Measurements from ENCODE around the gene SLC39A11. TPM values are rescaled to one million over a fixed set of nuclear protein-coding genes. Genes with fewer than 3 reads are reported as not detected.

SLC39A11 gene
- total and polyA plus RNA-seq, 4 donors = 18.9 to 44.9 (median 28.2) TPM

GRCh38 chr17:72804949-72805707, 287.4 kb downstream of the SLC39A11 start (continued):
- TF ChIP-seq, protein P1, sequence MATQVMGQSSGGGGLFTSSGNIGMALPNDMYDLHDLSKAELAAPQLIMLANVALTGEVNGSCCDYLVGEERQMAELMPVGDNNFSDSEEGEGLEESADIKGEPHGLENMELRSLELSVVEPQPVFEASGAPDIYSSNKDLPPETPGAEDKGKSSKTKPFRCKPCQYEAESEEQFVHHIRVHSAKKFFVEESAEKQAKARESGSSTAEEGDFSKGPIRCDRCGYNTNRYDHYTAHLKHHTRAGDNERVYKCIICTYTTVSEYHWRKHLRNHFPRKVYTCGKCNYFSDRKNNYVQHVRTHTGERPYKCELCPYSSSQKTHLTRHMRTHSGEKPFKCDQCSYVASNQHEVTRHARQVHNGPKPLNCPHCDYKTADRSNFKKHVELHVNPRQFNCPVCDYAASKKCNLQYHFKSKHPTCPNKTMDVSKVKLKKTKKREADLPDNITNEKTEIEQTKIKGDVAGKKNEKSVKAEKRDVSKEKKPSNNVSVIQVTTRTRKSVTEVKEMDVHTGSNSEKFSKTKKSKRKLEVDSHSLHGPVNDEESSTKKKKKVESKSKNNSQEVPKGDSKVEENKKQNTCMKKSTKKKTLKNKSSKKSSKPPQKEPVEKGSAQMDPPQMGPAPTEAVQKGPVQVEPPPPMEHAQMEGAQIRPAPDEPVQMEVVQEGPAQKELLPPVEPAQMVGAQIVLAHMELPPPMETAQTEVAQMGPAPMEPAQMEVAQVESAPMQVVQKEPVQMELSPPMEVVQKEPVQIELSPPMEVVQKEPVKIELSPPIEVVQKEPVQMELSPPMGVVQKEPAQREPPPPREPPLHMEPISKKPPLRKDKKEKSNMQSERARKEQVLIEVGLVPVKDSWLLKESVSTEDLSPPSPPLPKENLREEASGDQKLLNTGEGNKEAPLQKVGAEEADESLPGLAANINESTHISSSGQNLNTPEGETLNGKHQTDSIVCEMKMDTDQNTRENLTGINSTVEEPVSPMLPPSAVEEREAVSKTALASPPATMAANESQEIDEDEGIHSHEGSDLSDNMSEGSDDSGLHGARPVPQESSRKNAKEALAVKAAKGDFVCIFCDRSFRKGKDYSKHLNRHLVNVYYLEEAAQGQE (IDR thresholded peaks at IDR 0.05) = no peak
- TF ChIP-seq HNF4A (conservative IDR thresholded peaks at IDR 0.05) (no peak), SP1 (IDR thresholded peaks at IDR 0.05) (no peak), HNF4G (IDR thresholded peaks at IDR 0.05) (no peak), RXRA (IDR thresholded peaks at IDR 0.05) (no peak), EGR1 (IDR thresholded peaks at IDR 0.05; ENCODE audit: low read depth in 2 of 2) (no peak)
- TF ChIP-seq, protein P2, sequence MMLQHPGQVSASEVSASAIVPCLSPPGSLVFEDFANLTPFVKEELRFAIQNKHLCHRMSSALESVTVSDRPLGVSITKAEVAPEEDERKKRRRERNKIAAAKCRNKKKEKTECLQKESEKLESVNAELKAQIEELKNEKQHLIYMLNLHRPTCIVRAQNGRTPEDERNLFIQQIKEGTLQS (IDR thresholded peaks at IDR 0.05) = no peak

DNA sequence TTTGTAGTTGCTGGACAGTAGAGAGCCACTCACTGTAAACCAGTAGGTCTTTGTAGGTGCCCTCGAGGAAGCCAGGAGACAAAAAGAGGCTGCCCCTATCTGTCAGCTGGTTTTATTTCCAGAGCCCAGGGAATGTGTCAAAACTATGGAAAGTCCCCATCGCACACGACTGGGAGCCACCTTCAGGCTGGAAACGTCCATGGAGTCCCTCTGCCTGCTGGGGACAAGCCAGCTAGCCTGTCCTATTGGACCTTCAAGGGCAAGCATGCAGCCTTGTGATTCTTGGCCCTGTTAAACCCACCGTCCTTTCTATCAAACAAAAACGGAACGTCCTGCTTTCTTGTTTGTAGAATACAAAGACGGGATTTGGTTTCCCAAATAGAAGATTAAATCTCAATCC, 289.8 kb downstream of the SLC39A11 start:
- no peak for DNase-seq (ENCODE audit: low spot score)
- no peak overlapping the region for H3K27ac ChIP-seq (ENCODE audit: low read depth in 1 of 2, low read length in 2 of 2)
- H3K9me3 ChIP-seq (ENCODE audit: control insufficient read depth in 4 of 4, low read length in 3 of 4) = peaks cover 0 to 7% (median 0%) of the 10 kb centered on the region in 4 donors
- TF ChIP-seq GABPA (IDR thresholded peaks at IDR 0.05 in 1 of 2, conservative IDR thresholded peaks at IDR 0.05 in 1 of 2) = no peak
- no peak for TF ChIP-seq RAD21 (IDR thresholded peaks at IDR 0.05)
- no peak for TF ChIP-seq EGR1 (IDR thresholded peaks at IDR 0.05; ENCODE audit: low read depth in 2 of 2)
- TF ChIP-seq SP1 (IDR thresholded peaks at IDR 0.05) = no peak
- no peak for TF ChIP-seq HNF4G (IDR thresholded peaks at IDR 0.05)
- no peaks in the 10 kb centered on the region for H3K4me1 ChIP-seq (ENCODE audit: control insufficient read depth in 4 of 4, insufficient read depth in 4 of 4, low read length in 3 of 4)
- H3K27me3 ChIP-seq (ENCODE audit: control insufficient read depth in 4 of 4, insufficient read depth in 4 of 4, low read length in 3 of 4) = no peaks in the 10 kb centered on the region
- no peak overlapping the region for H3K4me3 ChIP-seq (ENCODE audit: low read depth in 1 of 3, low read length in 3 of 3)
- H3K9ac ChIP-seq (ENCODE audit: low read depth in 1 of 2, low read length in 2 of 2) = no peak overlapping the region
- peaks cover 0 to 3% (median 0%) of the 10 kb centered on the region in 4 donors for H3K36me3 ChIP-seq (ENCODE audit: control insufficient read depth in 4 of 4, insufficient read depth in 3 of 4, low read depth in 1 of 4, low read length in 3 of 4)
- 80% methylated on average over 8 of the region's 8 CpGs for WGBS

DNA sequence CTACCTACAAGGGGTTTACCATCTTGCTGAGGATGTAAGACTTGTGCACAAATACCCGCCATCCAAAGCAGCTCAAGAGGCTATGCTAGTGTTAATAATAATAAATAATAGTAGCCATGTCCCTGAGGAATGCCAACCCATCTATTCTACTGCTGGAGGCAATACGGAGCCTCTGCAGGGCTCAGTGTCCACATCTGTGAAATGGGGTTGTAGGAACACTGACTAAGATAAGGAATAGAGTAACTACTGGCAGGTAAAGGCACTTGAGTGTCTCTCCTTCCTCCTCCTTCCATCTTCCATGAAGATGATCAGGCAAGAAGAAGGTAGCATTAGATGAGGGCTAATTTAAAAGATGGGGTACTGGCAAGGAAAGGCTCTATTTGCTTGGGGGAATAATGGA, 295.3 kb downstream of the SLC39A11 start:
- Histone ChIP-seq H3K36me3 (ENCODE audit: control insufficient read depth in 4 of 4, insufficient read depth in 3 of 4, low read depth in 1 of 4, low read length in 3 of 4) (peaks cover 0 to 6% (median 4%) of the 10 kb centered on the region in 4 donors), H3K4me1 (ENCODE audit: control insufficient read depth in 4 of 4, insufficient read depth in 4 of 4, low read length in 3 of 4) (no peaks in the 10 kb centered on the region), H3K27ac (ENCODE audit: low read depth in 1 of 2, low read length in 2 of 2) (no peak overlapping the region), H3K4me3 (ENCODE audit: low read depth in 1 of 3, low read length in 3 of 3) (no peak overlapping the region), H3K9ac (ENCODE audit: low read depth in 1 of 2, low read length in 2 of 2) (no peak overlapping the region), H3K27me3 (ENCODE audit: control insufficient read depth in 4 of 4, insufficient read depth in 4 of 4, low read length in 3 of 4) (no peaks in the 10 kb centered on the region), H3K9me3 (ENCODE audit: control insufficient read depth in 4 of 4, low read length in 3 of 4) (peaks cover 12 to 31% (median 13%) of the 10 kb centered on the region in 4 donors)
- DNase-seq (ENCODE audit: low spot score) = no peak
- 95% methylated on average over 2 of the region's 2 CpGs for WGBS
- TF ChIP-seq, protein P3, sequence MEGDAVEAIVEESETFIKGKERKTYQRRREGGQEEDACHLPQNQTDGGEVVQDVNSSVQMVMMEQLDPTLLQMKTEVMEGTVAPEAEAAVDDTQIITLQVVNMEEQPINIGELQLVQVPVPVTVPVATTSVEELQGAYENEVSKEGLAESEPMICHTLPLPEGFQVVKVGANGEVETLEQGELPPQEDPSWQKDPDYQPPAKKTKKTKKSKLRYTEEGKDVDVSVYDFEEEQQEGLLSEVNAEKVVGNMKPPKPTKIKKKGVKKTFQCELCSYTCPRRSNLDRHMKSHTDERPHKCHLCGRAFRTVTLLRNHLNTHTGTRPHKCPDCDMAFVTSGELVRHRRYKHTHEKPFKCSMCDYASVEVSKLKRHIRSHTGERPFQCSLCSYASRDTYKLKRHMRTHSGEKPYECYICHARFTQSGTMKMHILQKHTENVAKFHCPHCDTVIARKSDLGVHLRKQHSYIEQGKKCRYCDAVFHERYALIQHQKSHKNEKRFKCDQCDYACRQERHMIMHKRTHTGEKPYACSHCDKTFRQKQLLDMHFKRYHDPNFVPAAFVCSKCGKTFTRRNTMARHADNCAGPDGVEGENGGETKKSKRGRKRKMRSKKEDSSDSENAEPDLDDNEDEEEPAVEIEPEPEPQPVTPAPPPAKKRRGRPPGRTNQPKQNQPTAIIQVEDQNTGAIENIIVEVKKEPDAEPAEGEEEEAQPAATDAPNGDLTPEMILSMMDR (IDR thresholded peaks at IDR 0.05; ENCODE audit: low read depth, low read length, missing input control) = no peak
- no peak for TF ChIP-seq HNF4G (IDR thresholded peaks at IDR 0.05)
- no peak for TF ChIP-seq ZBTB33 (IDR thresholded peaks at IDR 0.05)
- no peak for TF ChIP-seq EGR1 (IDR thresholded peaks at IDR 0.05; ENCODE audit: low read depth in 2 of 2)
- TF ChIP-seq YY1 (IDR thresholded peaks at IDR 0.05) = no peak
- TF ChIP-seq, protein P2 (IDR thresholded peaks at IDR 0.05) = no peak
- no peak for TF ChIP-seq GABPA (IDR thresholded peaks at IDR 0.05 in 1 of 2, conservative IDR thresholded peaks at IDR 0.05 in 1 of 2)
- TF ChIP-seq RXRA (IDR thresholded peaks at IDR 0.05) = no peak
- TF ChIP-seq, protein P1 (IDR thresholded peaks at IDR 0.05) = no peak
- no peak for TF ChIP-seq FOXA1 (IDR thresholded peaks at IDR 0.05)
- TF ChIP-seq FOXA2 (IDR thresholded peaks at IDR 0.05) = no peak
- no peak for TF ChIP-seq HNF4A (conservative IDR thresholded peaks at IDR 0.05)
- TF ChIP-seq, protein P4, sequence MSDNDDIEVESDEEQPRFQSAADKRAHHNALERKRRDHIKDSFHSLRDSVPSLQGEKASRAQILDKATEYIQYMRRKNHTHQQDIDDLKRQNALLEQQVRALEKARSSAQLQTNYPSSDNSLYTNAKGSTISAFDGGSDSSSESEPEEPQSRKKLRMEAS (IDR thresholded peaks at IDR 0.05) = no peak
- no peak for TF ChIP-seq JUND (IDR thresholded peaks at IDR 0.05)
- no peak for TF ChIP-seq RAD21 (IDR thresholded peaks at IDR 0.05)
